Fibroblast of villous mesenchyme (primary cell): ENCODE results near the gene CAPN2. TPM values are rescaled to one million over a fixed set of nuclear protein-coding genes. Genes with fewer than 3 reads are reported as not detected.

Source experiments
- DNase-seq: peaks from one replicate; pipeline ENCODE4 v3.0.0-alpha.2; 2010; ENCODE audit warnings: low read depth
- H3K4me3 ChIP-seq: 2 replicates; pipeline ENCODE4 v1.5.1; 2011; ENCODE audit warnings: low read depth, mild to moderate bottlenecking, low read length
- total RNA-seq: library from RNA; depleted of rRNA; stranded (reverse); fragments of >200 nt; gene quantifications from 2 replicates; pipeline ENCODE4 v1.2.3, GENCODE V29; 2012
- TF ChIP-seq, protein P1 (sequence below): IDR thresholded peaks from 2 replicates; pipeline ENCODE4 v1.5.1; 2012; ENCODE audit warnings: low read depth, mild to moderate bottlenecking, low read length; ENCODE audit not compliant: insufficient read depth

Gene CAPN2
- total RNA-seq, 1 donor = 512 TPM

DNA sequence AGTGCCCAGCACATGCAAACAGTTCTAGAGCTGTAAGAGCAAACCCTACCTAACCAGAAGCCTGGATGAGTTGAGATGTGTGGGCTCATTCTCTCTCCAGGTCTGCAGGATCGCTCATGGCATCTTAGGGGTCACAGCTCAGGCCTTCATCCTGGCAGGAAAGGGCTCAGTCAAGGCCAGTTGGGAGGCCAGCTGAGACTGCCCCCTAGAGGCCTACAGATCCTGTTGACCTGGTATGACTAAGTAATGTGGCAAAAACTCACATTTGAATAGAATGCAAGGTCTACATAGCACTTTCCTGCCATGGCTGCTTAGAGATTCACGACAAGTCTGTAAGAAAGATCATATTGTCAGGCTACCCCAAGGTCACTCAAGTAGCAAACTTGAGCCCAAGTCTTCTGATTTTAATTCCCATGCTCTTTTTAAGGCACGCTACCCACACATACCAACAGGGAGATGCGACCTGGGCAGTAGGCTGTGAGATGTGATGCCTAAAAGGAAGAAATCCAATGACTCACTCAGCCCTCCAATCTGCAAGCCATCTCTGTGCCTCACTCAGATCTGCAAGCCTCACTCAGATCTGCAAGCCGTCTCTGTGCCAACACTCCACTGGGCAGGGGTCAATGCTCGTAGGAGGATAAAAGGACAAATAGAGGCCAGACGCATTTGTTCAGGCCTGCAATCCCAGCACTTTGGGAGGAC lies 41.7 kb upstream of the CAPN2 start:
- DNase-seq = peak; percentile 30
- TF ChIP-seq, protein P1, sequence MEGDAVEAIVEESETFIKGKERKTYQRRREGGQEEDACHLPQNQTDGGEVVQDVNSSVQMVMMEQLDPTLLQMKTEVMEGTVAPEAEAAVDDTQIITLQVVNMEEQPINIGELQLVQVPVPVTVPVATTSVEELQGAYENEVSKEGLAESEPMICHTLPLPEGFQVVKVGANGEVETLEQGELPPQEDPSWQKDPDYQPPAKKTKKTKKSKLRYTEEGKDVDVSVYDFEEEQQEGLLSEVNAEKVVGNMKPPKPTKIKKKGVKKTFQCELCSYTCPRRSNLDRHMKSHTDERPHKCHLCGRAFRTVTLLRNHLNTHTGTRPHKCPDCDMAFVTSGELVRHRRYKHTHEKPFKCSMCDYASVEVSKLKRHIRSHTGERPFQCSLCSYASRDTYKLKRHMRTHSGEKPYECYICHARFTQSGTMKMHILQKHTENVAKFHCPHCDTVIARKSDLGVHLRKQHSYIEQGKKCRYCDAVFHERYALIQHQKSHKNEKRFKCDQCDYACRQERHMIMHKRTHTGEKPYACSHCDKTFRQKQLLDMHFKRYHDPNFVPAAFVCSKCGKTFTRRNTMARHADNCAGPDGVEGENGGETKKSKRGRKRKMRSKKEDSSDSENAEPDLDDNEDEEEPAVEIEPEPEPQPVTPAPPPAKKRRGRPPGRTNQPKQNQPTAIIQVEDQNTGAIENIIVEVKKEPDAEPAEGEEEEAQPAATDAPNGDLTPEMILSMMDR = peak; percentile 60
- H3K4me3 ChIP-seq = no peak overlapping the region

DNA sequence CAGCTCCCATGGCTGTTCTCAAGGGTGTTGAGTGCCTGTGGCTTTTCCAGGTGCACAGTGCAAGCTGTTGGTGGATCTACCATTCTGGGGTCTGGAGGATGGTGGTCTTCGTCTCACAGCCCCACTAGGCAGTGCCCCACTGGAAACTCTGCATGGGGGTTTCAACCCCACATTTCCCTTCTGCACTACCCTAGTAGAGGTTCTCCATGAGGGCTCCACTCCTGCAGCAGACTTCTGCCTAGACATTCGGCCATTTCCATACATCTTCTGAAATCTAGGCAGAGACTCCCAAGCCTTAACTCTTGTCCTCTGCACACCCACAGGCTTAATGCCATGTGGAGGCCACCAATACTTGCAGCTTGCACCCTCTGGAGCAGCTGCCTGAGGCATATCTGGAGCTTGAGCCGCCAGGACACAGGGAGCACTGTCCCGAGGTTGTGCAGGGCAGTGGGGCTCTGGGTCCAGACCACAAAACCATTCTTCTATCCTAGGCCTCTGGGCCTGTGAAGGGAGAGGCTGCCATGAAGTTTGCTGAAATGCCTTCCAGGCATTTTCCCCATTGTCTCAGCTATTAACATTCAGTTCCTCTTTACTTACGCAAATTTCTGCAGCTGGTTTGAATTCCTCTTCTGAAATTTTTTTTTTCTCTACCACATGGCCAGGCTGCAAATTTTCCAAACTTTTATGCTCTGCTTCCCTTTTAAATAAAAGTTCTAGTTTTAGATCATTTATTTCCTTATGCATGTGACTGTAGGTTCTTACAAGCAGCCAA lies 38.0 kb upstream of the CAPN2 start:
- TF ChIP-seq, protein P1 = no peak
- DNase-seq = no peak
- H3K4me3 ChIP-seq = no peak overlapping the region

DNA sequence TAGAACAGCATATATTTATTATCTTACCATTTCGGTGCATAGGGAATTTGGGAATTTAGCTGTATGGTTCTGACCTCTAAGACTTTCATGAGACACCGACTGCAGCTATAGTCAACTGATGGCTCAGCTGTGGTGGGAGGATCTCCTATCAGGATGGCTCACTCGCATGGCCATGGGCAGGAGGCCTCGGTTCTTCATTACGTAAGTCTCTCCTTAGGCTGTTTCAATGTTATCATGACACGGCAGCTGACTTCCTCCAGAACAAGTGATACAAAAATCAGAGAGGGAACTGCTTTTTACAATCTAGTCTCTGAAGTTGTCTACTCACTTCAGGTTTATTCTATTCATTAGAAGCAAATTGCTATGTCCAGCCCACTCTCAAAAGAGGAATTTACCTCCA lies 33.5 kb upstream of the CAPN2 start:
- DNase-seq = no peak
- TF ChIP-seq, protein P1 = no peak
- H3K4me3 ChIP-seq = no peak overlapping the region

DNA sequence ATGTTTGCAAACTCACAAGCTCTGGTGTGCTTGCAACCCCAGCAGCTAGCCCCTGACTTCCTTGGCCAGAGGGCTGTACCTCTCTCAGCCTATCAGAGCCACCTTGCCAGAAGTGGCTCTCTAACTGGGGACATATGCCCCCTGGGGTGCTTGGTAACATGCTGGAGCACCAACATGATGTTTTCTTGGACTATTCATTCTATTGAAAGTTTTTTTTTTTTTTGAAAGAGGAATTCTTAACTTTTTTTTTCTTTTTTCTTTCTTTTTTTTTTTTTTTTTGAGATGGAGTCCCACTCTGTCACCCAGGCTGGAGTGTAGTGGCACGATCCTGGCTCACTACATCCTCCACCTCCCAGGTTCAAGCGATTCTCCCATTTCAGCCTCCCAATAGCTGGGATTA lies 32.2 kb upstream of the CAPN2 start:
- H3K4me3 ChIP-seq = no peak overlapping the region
- TF ChIP-seq, protein P1 = no peak
- DNase-seq = no peak

DNA sequence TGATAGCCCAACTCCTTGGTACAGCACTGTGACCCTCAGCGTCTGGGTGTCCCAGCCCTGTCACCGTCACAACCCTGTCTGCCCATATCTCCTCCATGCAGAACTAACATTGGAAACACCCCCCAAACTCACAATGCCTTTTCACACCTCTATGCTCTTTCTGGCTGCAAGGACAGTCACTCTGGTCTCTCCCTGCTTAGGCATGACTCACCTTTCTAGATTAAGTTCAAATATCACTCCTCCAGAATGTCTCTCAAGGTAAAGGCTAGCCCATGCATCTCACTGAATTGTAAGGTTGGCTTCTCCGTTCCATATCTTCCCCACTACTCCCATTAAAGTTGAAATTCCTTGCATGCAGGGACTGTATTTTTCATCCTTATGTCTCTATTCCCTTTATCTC lies 29.8 kb upstream of the CAPN2 start:
- TF ChIP-seq, protein P1 = no peak
- no peak overlapping the region for H3K4me3 ChIP-seq
- DNase-seq = no peak

DNA sequence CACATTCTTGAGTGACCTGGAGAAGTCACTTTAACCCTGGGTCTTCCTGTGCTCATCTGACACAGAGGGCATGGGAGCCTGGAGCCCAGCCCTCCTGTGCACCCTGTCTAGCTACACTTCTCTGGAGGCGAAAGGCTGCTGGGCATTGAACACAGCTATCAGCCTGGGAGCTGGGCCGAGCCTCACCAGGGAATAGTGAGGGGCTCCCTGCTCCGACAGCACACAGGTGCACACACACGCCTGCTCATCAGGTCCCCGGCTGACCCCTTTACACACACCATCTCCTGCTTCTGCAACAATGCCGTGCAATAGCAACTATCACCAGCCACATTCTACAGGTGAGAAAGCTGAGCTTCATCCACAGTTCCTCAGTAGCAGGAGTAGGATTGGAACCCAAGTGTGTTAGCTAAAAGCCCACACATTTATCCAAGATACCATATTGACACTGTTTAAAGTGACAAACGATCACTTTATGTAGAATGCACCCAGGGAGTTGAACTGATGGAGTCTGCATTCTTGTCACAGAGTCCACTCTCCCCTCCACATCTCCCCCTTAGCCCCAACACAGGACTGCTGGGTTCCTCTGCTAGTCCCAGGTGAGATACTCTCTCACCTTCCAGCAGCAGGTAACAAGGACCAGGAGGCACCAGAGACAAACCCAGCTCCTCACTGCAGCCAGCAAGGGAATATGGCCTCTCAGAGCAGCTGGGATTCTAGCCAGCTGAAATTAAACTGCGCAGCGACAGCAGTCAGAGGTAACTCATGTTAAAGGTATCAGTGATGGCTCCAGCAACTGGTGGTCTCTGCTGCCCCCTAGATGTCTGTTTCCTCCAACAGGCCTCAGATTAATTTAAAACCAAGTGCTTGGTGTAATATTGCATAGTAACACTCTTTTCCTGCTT lies 28.5 kb upstream of the CAPN2 start:
- TF ChIP-seq, protein P1 = peak; percentile 72
- H3K4me3 ChIP-seq = no peak overlapping the region
- peak; percentile 46 for DNase-seq
